RWPE2 (cell line): ENCODE measurements around the gene ACVRL1.

Experiments
- ATAC-seq: fragments of 200-7000 bp; cut with Tn5 transposase; 3 replicates; pipeline ENCODE4 v1.9.1; 2021; ENCODE audit warnings: low read depth
- DNase-seq: peaks from one replicate; pipeline ENCODE4 v3.0.0-alpha.2; 2020; ENCODE audit warnings: low spot score
- H3K27ac ChIP-seq: fragments of 450-650 bp; 2 replicates; pipeline ENCODE4 v1.5.1; 2017; ENCODE audit warnings: mild to moderate bottlenecking; ENCODE audit not compliant: poor library complexity, severe bottlenecking
- H3K27me3 ChIP-seq: fragments of 250-450 bp; sonication (Bioruptor Pico); 2 replicates; pipeline ENCODE4 v1.5.1; 2021; ENCODE audit warnings: mild to moderate bottlenecking, moderate library complexity; ENCODE audit not compliant: insufficient read depth, poor library complexity, severe bottlenecking
- H3K36me3 ChIP-seq: fragments of 250-450 bp; sonication (Bioruptor Pico); 2 replicates; pipeline ENCODE4 v1.5.1; 2020; ENCODE audit warnings: low read depth, mild to moderate bottlenecking, moderate library complexity
- H3K4me1 ChIP-seq: fragments of 250-450 bp; sonication (Bioruptor Pico); 2 replicates; pipeline ENCODE4 v1.5.1; 2021; ENCODE audit warnings: mild to moderate bottlenecking, moderate library complexity; ENCODE audit not compliant: insufficient read depth, poor library complexity, severe bottlenecking
- H3K4me3 ChIP-seq: fragments of 250-450 bp; sonication (Bioruptor Pico); 2 replicates; pipeline ENCODE4 v1.5.1; 2021; ENCODE audit warnings: mild to moderate bottlenecking, moderate library complexity; ENCODE audit not compliant: severe bottlenecking
- H3K9me3 ChIP-seq: fragments of 250-450 bp; sonication (Bioruptor Pico); 2 replicates; pipeline ENCODE4 v1.5.1; 2021; ENCODE audit warnings: mild to moderate bottlenecking, moderate library complexity; ENCODE audit not compliant: severe bottlenecking
- CTCF ChIP-seq: fragments of 450-650 bp; IDR thresholded peaks from one replicate; pipeline ENCODE4 v1.5.1; 2017; ENCODE audit warnings: mild to moderate bottlenecking, moderate library complexity; ENCODE audit not compliant: poor library complexity, severe bottlenecking

The ACVRL1 gene

GRCh38 chr12:51907856-51908425 lies 637 bp downstream of the ACVRL1 start:
- TF ChIP-seq CTCF, result no peak
- peak; percentile 32 for DNase-seq
- no peak overlapping the region for H3K27ac ChIP-seq
- H3K27me3 ChIP-seq, result peaks cover 13% of the 10 kb centered on the region
- H3K4me1 ChIP-seq, result no peaks in the 10 kb centered on the region
- no peak for ATAC-seq
- H3K9me3 ChIP-seq, result no peaks in the 10 kb centered on the region
- H3K36me3 ChIP-seq, result no peaks in the 10 kb centered on the region
- H3K4me3 ChIP-seq, result no peak overlapping the region

GRCh38 chr12:51908876-51909592 lies 1.7 kb downstream of the ACVRL1 start:
- Histone ChIP-seq H3K4me1 (no peaks in the 10 kb centered on the region), H3K36me3 (no peaks in the 10 kb centered on the region), H3K4me3 (no peak overlapping the region), H3K27me3 (peaks cover 13% of the 10 kb centered on the region), H3K9me3 (no peaks in the 10 kb centered on the region), H3K27ac (no peak overlapping the region)
- DNase-seq (no peak), ATAC-seq (no peak)
- TF ChIP-seq CTCF, result no peak

- Histone ChIP-seq H3K4me3 (no peak overlapping the region), H3K4me1 (no peaks in the 10 kb centered on the region), H3K36me3 (no peaks in the 10 kb centered on the region), H3K27ac (no peak overlapping the region), H3K9me3 (no peaks in the 10 kb centered on the region), H3K27me3 (peaks cover 13% of the 10 kb centered on the region)
- DNase-seq, result no peak
- no peak for TF ChIP-seq CTCF
- no peak for ATAC-seq
Observed at GRCh38 chr12:51910168-51910567, 2.9 kb downstream of the ACVRL1 start.

GRCh38 chr12:51910691-51911090 lies 3.4 kb downstream of the ACVRL1 start:
- ATAC-seq, result no peak
- H3K4me3 ChIP-seq, result no peak overlapping the region
- H3K27me3 ChIP-seq, result peaks cover 13% of the 10 kb centered on the region
- H3K27ac ChIP-seq, result no peak overlapping the region
- DNase-seq, result no peak
- TF ChIP-seq CTCF, result no peak
- no peaks in the 10 kb centered on the region for H3K36me3 ChIP-seq
- H3K4me1 ChIP-seq, result no peaks in the 10 kb centered on the region
- no peaks in the 10 kb centered on the region for H3K9me3 ChIP-seq

- no peak overlapping the region for H3K27ac ChIP-seq
- H3K27me3 ChIP-seq, result peaks cover 13% of the 10 kb centered on the region
- no peaks in the 10 kb centered on the region for H3K9me3 ChIP-seq
- DNase-seq, result no peak
- ATAC-seq, result no peak
- no peak for TF ChIP-seq CTCF
- no peaks in the 10 kb centered on the region for H3K4me1 ChIP-seq
- H3K4me3 ChIP-seq, result no peak overlapping the region
- H3K36me3 ChIP-seq, result no peaks in the 10 kb centered on the region
Observed at GRCh38 chr12:51911307-51911706, 4.0 kb downstream of the ACVRL1 start.
